ENCODE data around the gene DOCK2.

DOCK2 gene

GRCh38 chr5:169762338-169763095, 125.4 kb downstream of the DOCK2 start:
- Histone ChIP-seq H3K9ac (ENCODE audit: low read length) (no peak overlapping the region), H3K4me1 (ENCODE audit: low read length) (no peaks in the 10 kb centered on the region), H3K9me2 (replicated peaks; ENCODE audit: insufficient read depth, low read length) (no peaks in the 10 kb centered on the region), H3K9me3 (replicated peaks; ENCODE audit: insufficient read depth, low read length) (no peaks in the 10 kb centered on the region), H4K20me1 (ENCODE audit: insufficient read depth, low read length) (no peaks in the 10 kb centered on the region), H3K4me2 (ENCODE audit: low read depth, low read length) (no peak overlapping the region), H3K27me3 (replicated peaks; ENCODE audit: insufficient read depth, low read length) (no peaks in the 10 kb centered on the region), H3K4me3 (ENCODE audit: low read length) (no peak overlapping the region), H2AFZ (ENCODE audit: low read length) (no peak overlapping the region), H3K27ac (ENCODE audit: low read length) (no peak overlapping the region), H3K36me3 (replicated peaks; ENCODE audit: insufficient read depth, low read length) (no peaks in the 10 kb centered on the region), H3K79me2 (ENCODE audit: low read length) (no peaks in the 10 kb centered on the region), H3F3A (ENCODE audit: insufficient read depth, low read length) (no peaks in the 10 kb centered on the region)
- TF ChIP-seq, protein P1, sequence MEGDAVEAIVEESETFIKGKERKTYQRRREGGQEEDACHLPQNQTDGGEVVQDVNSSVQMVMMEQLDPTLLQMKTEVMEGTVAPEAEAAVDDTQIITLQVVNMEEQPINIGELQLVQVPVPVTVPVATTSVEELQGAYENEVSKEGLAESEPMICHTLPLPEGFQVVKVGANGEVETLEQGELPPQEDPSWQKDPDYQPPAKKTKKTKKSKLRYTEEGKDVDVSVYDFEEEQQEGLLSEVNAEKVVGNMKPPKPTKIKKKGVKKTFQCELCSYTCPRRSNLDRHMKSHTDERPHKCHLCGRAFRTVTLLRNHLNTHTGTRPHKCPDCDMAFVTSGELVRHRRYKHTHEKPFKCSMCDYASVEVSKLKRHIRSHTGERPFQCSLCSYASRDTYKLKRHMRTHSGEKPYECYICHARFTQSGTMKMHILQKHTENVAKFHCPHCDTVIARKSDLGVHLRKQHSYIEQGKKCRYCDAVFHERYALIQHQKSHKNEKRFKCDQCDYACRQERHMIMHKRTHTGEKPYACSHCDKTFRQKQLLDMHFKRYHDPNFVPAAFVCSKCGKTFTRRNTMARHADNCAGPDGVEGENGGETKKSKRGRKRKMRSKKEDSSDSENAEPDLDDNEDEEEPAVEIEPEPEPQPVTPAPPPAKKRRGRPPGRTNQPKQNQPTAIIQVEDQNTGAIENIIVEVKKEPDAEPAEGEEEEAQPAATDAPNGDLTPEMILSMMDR (IDR thresholded peaks at IDR 0.05; ENCODE audit: low read length) = no peak
- TF ChIP-seq EZH2 (optimal IDR thresholded peaks at IDR 0.05; ENCODE audit: low read depth, low read length) (no peak), EZH2phosphoT487 (IDR thresholded peaks at IDR 0.05; ENCODE audit: low read length) (no peak)
- no peak for DNase-seq

DNA sequence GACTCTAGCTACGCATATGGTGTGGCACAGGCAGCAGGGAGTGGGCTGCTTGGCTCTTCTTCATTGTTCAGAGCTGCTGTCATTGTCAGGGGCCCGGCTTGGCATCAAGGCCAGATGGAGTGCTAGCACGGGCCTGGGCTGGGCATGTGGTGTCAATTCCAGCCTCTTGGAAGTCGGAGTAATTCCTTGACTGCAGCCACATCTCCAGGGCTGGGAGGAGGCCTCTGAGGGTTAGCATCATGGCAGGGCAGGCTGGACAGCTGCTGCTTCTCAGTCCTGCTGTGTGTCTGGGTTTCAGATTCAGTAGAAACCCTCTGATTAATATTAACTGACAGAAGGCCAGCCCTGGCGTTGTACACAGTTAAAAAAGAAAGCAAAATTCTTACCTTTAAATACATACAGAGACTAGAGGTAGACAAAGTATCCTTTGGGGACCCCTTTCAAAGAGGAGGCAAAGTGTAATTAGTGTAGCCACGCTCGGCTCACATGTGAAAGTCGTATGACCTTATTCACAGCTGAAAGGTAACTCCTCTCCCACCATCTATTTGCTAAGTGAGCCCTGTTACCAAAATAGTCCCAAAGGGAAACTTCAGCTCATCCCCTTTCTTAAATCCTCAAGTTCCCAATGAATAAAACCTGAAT, 126.4 kb downstream of the DOCK2 start:
- no peaks in the 10 kb centered on the region for H3K9me2 ChIP-seq (replicated peaks; ENCODE audit: insufficient read depth, low read length)
- no peaks in the 10 kb centered on the region for H3K27me3 ChIP-seq (replicated peaks; ENCODE audit: insufficient read depth, low read length)
- TF ChIP-seq, protein P1 (IDR thresholded peaks at IDR 0.05; ENCODE audit: low read length) = no peak
- no peak for TF ChIP-seq EZH2phosphoT487 (IDR thresholded peaks at IDR 0.05; ENCODE audit: low read length)
- H3K9me3 ChIP-seq (replicated peaks; ENCODE audit: insufficient read depth, low read length) = no peaks in the 10 kb centered on the region
- no peak for DNase-seq
- H3K9ac ChIP-seq (ENCODE audit: low read length) = no peak overlapping the region
- no peaks in the 10 kb centered on the region for H3F3A ChIP-seq (ENCODE audit: insufficient read depth, low read length)
- no peak overlapping the region for H3K27ac ChIP-seq (ENCODE audit: low read length)
- no peak overlapping the region for H3K4me2 ChIP-seq (ENCODE audit: low read depth, low read length)
- H3K79me2 ChIP-seq (ENCODE audit: low read length) = no peaks in the 10 kb centered on the region
- H3K4me1 ChIP-seq (ENCODE audit: low read length) = no peaks in the 10 kb centered on the region
- no peak overlapping the region for H3K4me3 ChIP-seq (ENCODE audit: low read length)
- H3K36me3 ChIP-seq (replicated peaks; ENCODE audit: insufficient read depth, low read length) = no peaks in the 10 kb centered on the region
- H4K20me1 ChIP-seq (ENCODE audit: insufficient read depth, low read length) = no peaks in the 10 kb centered on the region
- H2AFZ ChIP-seq (ENCODE audit: low read length) = no peak overlapping the region

- H3K9me2 ChIP-seq (replicated peaks; ENCODE audit: insufficient read depth, low read length) = no peaks in the 10 kb centered on the region
- H3K9ac ChIP-seq (ENCODE audit: low read length) = no peak overlapping the region
- no peaks in the 10 kb centered on the region for H3K36me3 ChIP-seq (replicated peaks; ENCODE audit: insufficient read depth, low read length)
- H3K4me1 ChIP-seq (ENCODE audit: low read length) = no peaks in the 10 kb centered on the region
- no peak overlapping the region for H2AFZ ChIP-seq (ENCODE audit: low read length)
- TF ChIP-seq EZH2phosphoT487 (IDR thresholded peaks at IDR 0.05; ENCODE audit: low read length) = no peak
- TF ChIP-seq, protein P1 (IDR thresholded peaks at IDR 0.05; ENCODE audit: low read length) = no peak
- TF ChIP-seq EZH2 (optimal IDR thresholded peaks at IDR 0.05; ENCODE audit: low read depth, low read length) = no peak
- H3F3A ChIP-seq (ENCODE audit: insufficient read depth, low read length) = no peaks in the 10 kb centered on the region
- H3K79me2 ChIP-seq (ENCODE audit: low read length) = no peaks in the 10 kb centered on the region
- H3K4me3 ChIP-seq (ENCODE audit: low read length) = no peak overlapping the region
- H4K20me1 ChIP-seq (ENCODE audit: insufficient read depth, low read length) = no peaks in the 10 kb centered on the region
- H3K27me3 ChIP-seq (replicated peaks; ENCODE audit: insufficient read depth, low read length) = no peaks in the 10 kb centered on the region
- H3K4me2 ChIP-seq (ENCODE audit: low read depth, low read length) = no peak overlapping the region
- no peaks in the 10 kb centered on the region for H3K9me3 ChIP-seq (replicated peaks; ENCODE audit: insufficient read depth, low read length)
- H3K27ac ChIP-seq (ENCODE audit: low read length) = no peak overlapping the region
- no peak for DNase-seq
These were observed 126.9 kb downstream of the DOCK2 start for GRCh38 chr5:169764018-169764378.

Measured in MM.1S (cell line).